Activated naive CD8-positive, alpha-beta T cell treated with anti-CD3 and anti-CD28 coated beads, Interleukin-2, amount 10 ng/mL, durations not matched to agents 7 days and 5 days (primary cell): ENCODE data around the gene PDGFD. TPM values are rescaled to one million over a fixed set of nuclear protein-coding genes. Genes with fewer than 3 reads are reported as not detected.

Source experiments
- ATAC-seq: fragments of 150-1000 bp; cut with Tn5 transposase; one replicate; pipeline ENCODE4 v1.10.0; 2021; ENCODE audit warnings: low read depth, moderate library complexity
- POLR2A ChIA-PET: fragments of 350-600 bp; sonication (Branson Sonifier 250); formaldehyde crosslinking; loops from one replicate; lab custom pipeline; 2021; ENCODE audit warnings: antibody characterized with exemption; lab: Charles Lee
- DNase-seq: peaks from one replicate; pipeline ENCODE4 v3.0.0; 2021
- H3K27ac Mint-ChIP-seq: one replicate; pipeline ENCODE4 v1.8.0; 2022; ENCODE audit warnings: mild to moderate bottlenecking, mixed read lengths
- H3K27me3 Mint-ChIP-seq: one replicate; pipeline ENCODE4 v1.8.0; 2022; ENCODE audit warnings: mild to moderate bottlenecking, moderate library complexity, mixed read lengths
- H3K36me3 Mint-ChIP-seq: one replicate; pipeline ENCODE4 v1.8.0; 2021; ENCODE audit warnings: mild to moderate bottlenecking, mixed read lengths
- H3K4me1 Mint-ChIP-seq: one replicate; pipeline ENCODE4 v1.8.0; 2021; ENCODE audit warnings: mixed read lengths
- H3K4me3 Mint-ChIP-seq: one replicate; pipeline ENCODE4 v1.8.0; 2022; ENCODE audit warnings: mild to moderate bottlenecking, moderate library complexity, mixed read lengths
- H3K9me3 Mint-ChIP-seq: one replicate; pipeline ENCODE4 v1.8.0; 2021; ENCODE audit warnings: mixed read lengths
- total RNA-seq, 2 experiments: library from RNA; stranded (reverse); gene quantifications; one replicate each; pipeline ENCODE4 v1.2.3, GENCODE V29; 2021

Gene PDGFD
- total RNA-seq, 2 experiments from 2014 or later: 0.39 to 1.3 TPM

- POLR2A ChIA-PET: no interaction called here
- H3K4me1 Mint-ChIP-seq: no peaks in the 10 kb centered on the region
Measured at GRCh38 chr11:103988595-103988969, 175.4 kb downstream of the PDGFD start.

GRCh38 chr11:103987629-103988594, 176.0 kb downstream of the PDGFD start:
- POLR2A ChIA-PET: no interaction called here

More at GRCh38 chr11:103988595-103988969, 175.4 kb downstream of the PDGFD start:
- H3K27me3 Mint-ChIP-seq: no peaks in the 10 kb centered on the region
- H3K27ac Mint-ChIP-seq: no peak overlapping the region
- H3K36me3 Mint-ChIP-seq: no peaks in the 10 kb centered on the region
- H3K4me3 Mint-ChIP-seq: no peak overlapping the region
- H3K9me3 Mint-ChIP-seq: peaks cover 2% of the 10 kb centered on the region
- DNase-seq: no peak
- ATAC-seq: no peak

GRCh38 chr11:103985041-103985440, 178.9 kb downstream of the PDGFD start:
- ATAC-seq (no peak), DNase-seq (no peak)
- Mint-ChIP-seq H3K9me3 (peaks cover 3% of the 10 kb centered on the region), H3K27ac (no peak overlapping the region), H3K36me3 (no peaks in the 10 kb centered on the region), H3K4me1 (no peaks in the 10 kb centered on the region), H3K4me3 (no peak overlapping the region), H3K27me3 (no peaks in the 10 kb centered on the region)
- POLR2A ChIA-PET: no interaction called here

More at GRCh38 chr11:103987629-103988594, 176.0 kb downstream of the PDGFD start:
- no peaks in the 10 kb centered on the region for H3K36me3 Mint-ChIP-seq
- H3K9me3 Mint-ChIP-seq: peaks cover 2% of the 10 kb centered on the region
- no peaks in the 10 kb centered on the region for H3K27me3 Mint-ChIP-seq
- ATAC-seq (no peak), DNase-seq (no peak)
- H3K4me3 Mint-ChIP-seq: no peak overlapping the region
- H3K27ac Mint-ChIP-seq: no peak overlapping the region
- no peaks in the 10 kb centered on the region for H3K4me1 Mint-ChIP-seq

- ATAC-seq: no peak
- no peaks in the 10 kb centered on the region for H3K36me3 Mint-ChIP-seq
- POLR2A ChIA-PET: no interaction called here
- H3K4me3 Mint-ChIP-seq: no peak overlapping the region
- no peaks in the 10 kb centered on the region for H3K27me3 Mint-ChIP-seq
- peaks cover 3% of the 10 kb centered on the region for H3K9me3 Mint-ChIP-seq
- no peaks in the 10 kb centered on the region for H3K4me1 Mint-ChIP-seq
- no peak for DNase-seq
- H3K27ac Mint-ChIP-seq: no peak overlapping the region
Measured at GRCh38 chr11:103980108-103980507, 183.8 kb downstream of the PDGFD start.

GRCh38 chr11:103978616-103979595, 185.0 kb downstream of the PDGFD start:
- ATAC-seq (no peak), DNase-seq (no peak)
- no peaks in the 10 kb centered on the region for H3K4me1 Mint-ChIP-seq
- H3K27me3 Mint-ChIP-seq: no peaks in the 10 kb centered on the region
- peaks cover 1% of the 10 kb centered on the region for H3K9me3 Mint-ChIP-seq
- H3K4me3 Mint-ChIP-seq: no peak overlapping the region
- no peak overlapping the region for H3K27ac Mint-ChIP-seq
- POLR2A ChIA-PET: no interaction called here
- no peaks in the 10 kb centered on the region for H3K36me3 Mint-ChIP-seq

GRCh38 chr11:103972013-103972412, 191.9 kb downstream of the PDGFD start:
- DNase-seq (no peak), ATAC-seq (no peak)
- POLR2A ChIA-PET: no interaction called here
- H3K27me3 Mint-ChIP-seq: no peaks in the 10 kb centered on the region
- H3K4me1 Mint-ChIP-seq: no peaks in the 10 kb centered on the region
- no peak overlapping the region for H3K4me3 Mint-ChIP-seq
- no peaks in the 10 kb centered on the region for H3K9me3 Mint-ChIP-seq
- H3K36me3 Mint-ChIP-seq: no peaks in the 10 kb centered on the region
- no peak overlapping the region for H3K27ac Mint-ChIP-seq

GRCh38 chr11:103970701-103971249, 193.2 kb downstream of the PDGFD start:
- no peaks in the 10 kb centered on the region for H3K9me3 Mint-ChIP-seq

GRCh38 chr11:103968685-103969084, 195.3 kb downstream of the PDGFD start:
- ATAC-seq (no peak), DNase-seq (no peak)
- Mint-ChIP-seq H3K36me3 (no peaks in the 10 kb centered on the region), H3K27me3 (no peaks in the 10 kb centered on the region), H3K4me1 (no peaks in the 10 kb centered on the region), H3K4me3 (no peak overlapping the region), H3K9me3 (no peaks in the 10 kb centered on the region), H3K27ac (no peak overlapping the region)
- POLR2A ChIA-PET: no interaction called here

More at GRCh38 chr11:103970701-103971249, 193.2 kb downstream of the PDGFD start:
- DNase-seq: no peak
- no peak for ATAC-seq
- no peak overlapping the region for H3K4me3 Mint-ChIP-seq
- POLR2A ChIA-PET: no interaction called here
- no peak overlapping the region for H3K27ac Mint-ChIP-seq
- no peaks in the 10 kb centered on the region for H3K4me1 Mint-ChIP-seq
- H3K36me3 Mint-ChIP-seq: no peaks in the 10 kb centered on the region
- no peaks in the 10 kb centered on the region for H3K27me3 Mint-ChIP-seq

- no peaks in the 10 kb centered on the region for H3K9me3 Mint-ChIP-seq
- H3K27me3 Mint-ChIP-seq: no peaks in the 10 kb centered on the region
- no peak overlapping the region for H3K27ac Mint-ChIP-seq
- no peak overlapping the region for H3K4me3 Mint-ChIP-seq
- no peak for DNase-seq
- POLR2A ChIA-PET: no interaction called here
- H3K36me3 Mint-ChIP-seq: no peaks in the 10 kb centered on the region
- ATAC-seq: no peak
- no peaks in the 10 kb centered on the region for H3K4me1 Mint-ChIP-seq
Measured at GRCh38 chr11:103967985-103968384, 196.0 kb downstream of the PDGFD start.

GRCh38 chr11:103964390-103964789, 199.6 kb downstream of the PDGFD start:
- no peaks in the 10 kb centered on the region for H3K27me3 Mint-ChIP-seq
- H3K27ac Mint-ChIP-seq: no peak overlapping the region
- ATAC-seq: no peak
- no peaks in the 10 kb centered on the region for H3K9me3 Mint-ChIP-seq
- H3K4me3 Mint-ChIP-seq: no peak overlapping the region
- no peaks in the 10 kb centered on the region for H3K4me1 Mint-ChIP-seq
- H3K36me3 Mint-ChIP-seq: no peaks in the 10 kb centered on the region
- DNase-seq: no peak
- POLR2A ChIA-PET: no interaction called here

GRCh38 chr11:103963648-103964047, 200.3 kb downstream of the PDGFD start:
- Mint-ChIP-seq H3K27ac (no peak overlapping the region), H3K4me3 (no peak overlapping the region), H3K36me3 (no peaks in the 10 kb centered on the region), H3K4me1 (no peaks in the 10 kb centered on the region), H3K9me3 (no peaks in the 10 kb centered on the region), H3K27me3 (no peaks in the 10 kb centered on the region)
- ATAC-seq: no peak
- POLR2A ChIA-PET: no interaction called here
- DNase-seq: no peak

- Mint-ChIP-seq H3K27ac (no peak overlapping the region), H3K4me1 (no peaks in the 10 kb centered on the region), H3K27me3 (no peaks in the 10 kb centered on the region), H3K4me3 (no peak overlapping the region), H3K36me3 (no peaks in the 10 kb centered on the region), H3K9me3 (peaks cover 2% of the 10 kb centered on the region)
- POLR2A ChIA-PET: no interaction called here
- no peak for DNase-seq
- no peak for ATAC-seq
Measured at GRCh38 chr11:103961010-103961409, 202.9 kb downstream of the PDGFD start.

GRCh38 chr11:103960108-103960507, 203.8 kb downstream of the PDGFD start:
- POLR2A ChIA-PET: no interaction called here

More at GRCh38 chr11:103960108-103960507, 203.8 kb downstream of the PDGFD start:
- ATAC-seq: no peak
- no peak for DNase-seq
- no peaks in the 10 kb centered on the region for H3K4me1 Mint-ChIP-seq
- H3K36me3 Mint-ChIP-seq: no peaks in the 10 kb centered on the region
- H3K4me3 Mint-ChIP-seq: no peak overlapping the region
- H3K27ac Mint-ChIP-seq: no peak overlapping the region
- H3K9me3 Mint-ChIP-seq: peaks cover 2% of the 10 kb centered on the region
- no peaks in the 10 kb centered on the region for H3K27me3 Mint-ChIP-seq
